Stomach (tissue), 4 donors: ENCODE data around the gene DDX31.

ENCODE experiments used
- EP300 ChIP-seq: sonication (generic); formaldehyde crosslinking; IDR thresholded peaks from one replicate; pipeline ENCODE4 v1.6.1; 2017; ENCODE audit warnings: antibody characterized with exemption
- POLR2A ChIP-seq, 4 donors: fragments of 450-650 bp; IDR thresholded peaks; one replicate each; pipeline ENCODE4 v1.6.1; 2016; ENCODE audit warnings: antibody characterized with exemption in 4 of 4, control low read depth in 2 of 4, mild to moderate bottlenecking in 1 of 4, moderate library complexity in 1 of 4
- POLR2AphosphoS5 ChIP-seq, 3 donors: sonication (generic); formaldehyde crosslinking; IDR thresholded peaks; one replicate each; pipeline ENCODE4 v1.6.1; 2016; ENCODE audit warnings: antibody characterized with exemption in 3 of 3
- TF ChIP-seq, protein P1 (sequence below), 7 experiments: fragments of 450-650 bp in 4 of 7; fragments of 200-600 bp in 3 of 7; sonication (generic) in 3 of 7; IDR thresholded peaks; one replicate each; pipeline ENCODE4 v1.5.1; 2016 to 2019; ENCODE audit warnings: antibody characterized with exemption in 7 of 7, control low read depth in 2 of 7, mild to moderate bottlenecking in 1 of 7

GRCh38 chr9:132600326-132600984, 69.3 kb downstream of the DDX31 start:
- TF ChIP-seq, protein P1, sequence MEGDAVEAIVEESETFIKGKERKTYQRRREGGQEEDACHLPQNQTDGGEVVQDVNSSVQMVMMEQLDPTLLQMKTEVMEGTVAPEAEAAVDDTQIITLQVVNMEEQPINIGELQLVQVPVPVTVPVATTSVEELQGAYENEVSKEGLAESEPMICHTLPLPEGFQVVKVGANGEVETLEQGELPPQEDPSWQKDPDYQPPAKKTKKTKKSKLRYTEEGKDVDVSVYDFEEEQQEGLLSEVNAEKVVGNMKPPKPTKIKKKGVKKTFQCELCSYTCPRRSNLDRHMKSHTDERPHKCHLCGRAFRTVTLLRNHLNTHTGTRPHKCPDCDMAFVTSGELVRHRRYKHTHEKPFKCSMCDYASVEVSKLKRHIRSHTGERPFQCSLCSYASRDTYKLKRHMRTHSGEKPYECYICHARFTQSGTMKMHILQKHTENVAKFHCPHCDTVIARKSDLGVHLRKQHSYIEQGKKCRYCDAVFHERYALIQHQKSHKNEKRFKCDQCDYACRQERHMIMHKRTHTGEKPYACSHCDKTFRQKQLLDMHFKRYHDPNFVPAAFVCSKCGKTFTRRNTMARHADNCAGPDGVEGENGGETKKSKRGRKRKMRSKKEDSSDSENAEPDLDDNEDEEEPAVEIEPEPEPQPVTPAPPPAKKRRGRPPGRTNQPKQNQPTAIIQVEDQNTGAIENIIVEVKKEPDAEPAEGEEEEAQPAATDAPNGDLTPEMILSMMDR (IDR thresholded peaks at IDR 0.05): no peak
- no peak for TF ChIP-seq POLR2A (IDR thresholded peaks at IDR 0.05)
- TF ChIP-seq POLR2AphosphoS5 (IDR thresholded peaks at IDR 0.05): no peak
- no peak for TF ChIP-seq EP300
